HG03521 (cell line): Measurements from ENCODE around the gene PANX2.
"Not testable (repeated sequence)": the region's sequence is repeated elsewhere in the genome, so short reads cannot be mapped to it uniquely, and the experiment has no call there.

Source experiments
- ATAC-seq: cut with Tn5 transposase; IDR thresholded peaks from one replicate; pipeline ENCODE4 v1.9.1; 2021; ENCODE audit warnings: mild to moderate bottlenecking, moderate library complexity; ENCODE audit not compliant: unreplicated experiment

PANX2 gene, protein sequence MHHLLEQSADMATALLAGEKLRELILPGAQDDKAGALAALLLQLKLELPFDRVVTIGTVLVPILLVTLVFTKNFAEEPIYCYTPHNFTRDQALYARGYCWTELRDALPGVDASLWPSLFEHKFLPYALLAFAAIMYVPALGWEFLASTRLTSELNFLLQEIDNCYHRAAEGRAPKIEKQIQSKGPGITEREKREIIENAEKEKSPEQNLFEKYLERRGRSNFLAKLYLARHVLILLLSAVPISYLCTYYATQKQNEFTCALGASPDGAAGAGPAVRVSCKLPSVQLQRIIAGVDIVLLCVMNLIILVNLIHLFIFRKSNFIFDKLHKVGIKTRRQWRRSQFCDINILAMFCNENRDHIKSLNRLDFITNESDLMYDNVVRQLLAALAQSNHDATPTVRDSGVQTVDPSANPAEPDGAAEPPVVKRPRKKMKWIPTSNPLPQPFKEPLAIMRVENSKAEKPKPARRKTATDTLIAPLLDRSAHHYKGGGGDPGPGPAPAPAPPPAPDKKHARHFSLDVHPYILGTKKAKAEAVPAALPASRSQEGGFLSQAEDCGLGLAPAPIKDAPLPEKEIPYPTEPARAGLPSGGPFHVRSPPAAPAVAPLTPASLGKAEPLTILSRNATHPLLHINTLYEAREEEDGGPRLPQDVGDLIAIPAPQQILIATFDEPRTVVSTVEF

DNA sequence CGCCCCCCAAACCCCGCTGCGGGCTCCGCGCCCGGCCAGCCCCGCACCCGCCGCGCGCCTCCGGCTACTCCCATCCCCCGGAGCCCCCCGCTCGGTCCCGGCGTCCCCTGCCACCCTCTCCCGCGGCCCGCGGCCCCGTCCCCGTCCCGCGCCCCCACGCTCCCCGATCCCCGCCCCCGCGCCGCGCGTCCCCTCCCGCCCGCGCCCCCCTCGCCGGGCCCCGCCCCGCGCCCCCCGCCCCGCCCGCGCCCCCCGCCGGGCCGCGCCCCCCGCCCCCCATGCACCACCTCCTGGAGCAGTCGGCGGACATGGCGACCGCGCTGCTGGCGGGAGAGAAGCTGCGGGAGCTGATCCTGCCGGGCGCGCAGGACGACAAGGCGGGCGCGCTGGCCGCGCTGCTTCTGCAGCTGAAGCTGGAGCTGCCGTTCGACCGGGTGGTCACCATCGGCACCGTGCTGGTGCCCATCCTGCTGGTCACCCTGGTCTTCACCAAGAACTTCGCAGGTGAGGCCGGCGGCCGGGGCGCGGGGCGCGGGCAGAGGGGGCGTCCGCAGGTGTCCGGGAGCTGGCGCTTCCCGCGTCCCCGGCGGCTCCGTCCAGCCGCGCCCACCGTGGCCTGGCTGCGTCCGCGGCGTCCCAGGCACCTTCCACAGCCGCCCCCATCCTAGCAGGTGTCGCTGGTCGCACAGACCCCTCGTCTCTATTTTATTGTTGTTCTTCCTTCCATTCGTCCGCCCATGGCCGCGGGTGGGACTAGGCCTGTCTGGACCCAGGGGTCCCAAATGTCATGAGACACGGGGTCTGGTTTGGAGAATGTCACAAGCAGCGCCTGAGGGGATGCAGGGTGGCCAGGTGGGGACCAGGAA, at the start of gene PANX2:
Gene PANX2 (plus strand): TSS at position 279 of the 866 bp plus-strand sequence. CDS start 0 bp downstream, at position 279.
- no peak for ATAC-seq

DNA sequence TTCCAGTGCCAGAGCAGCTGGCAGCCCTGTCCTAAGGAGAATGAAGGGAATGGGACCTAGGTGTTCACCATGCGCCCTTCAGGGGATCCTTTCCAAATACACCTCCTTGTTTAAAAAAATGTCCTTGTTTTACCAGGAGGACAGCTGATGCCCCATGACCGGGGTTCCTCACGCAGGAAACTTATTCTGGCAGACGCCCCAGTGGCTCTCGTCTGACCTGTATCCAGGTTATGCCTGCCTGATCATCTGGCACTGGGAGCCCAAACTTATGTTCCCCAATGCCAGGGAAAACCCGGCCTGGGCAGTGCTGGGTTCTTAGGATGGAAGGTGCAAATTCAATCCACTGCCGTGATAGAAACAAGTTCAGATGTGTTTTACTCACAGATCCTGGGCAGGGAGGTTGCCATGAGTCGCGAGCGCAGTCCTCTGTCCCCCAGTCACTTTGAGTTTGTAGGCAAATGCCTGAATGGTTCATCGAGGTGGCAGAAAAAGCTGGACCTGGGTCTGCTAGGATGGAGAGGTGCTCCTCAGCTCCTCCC, 49.3 kb upstream of the PANX2 start:
- ATAC-seq, result no peak

DNA sequence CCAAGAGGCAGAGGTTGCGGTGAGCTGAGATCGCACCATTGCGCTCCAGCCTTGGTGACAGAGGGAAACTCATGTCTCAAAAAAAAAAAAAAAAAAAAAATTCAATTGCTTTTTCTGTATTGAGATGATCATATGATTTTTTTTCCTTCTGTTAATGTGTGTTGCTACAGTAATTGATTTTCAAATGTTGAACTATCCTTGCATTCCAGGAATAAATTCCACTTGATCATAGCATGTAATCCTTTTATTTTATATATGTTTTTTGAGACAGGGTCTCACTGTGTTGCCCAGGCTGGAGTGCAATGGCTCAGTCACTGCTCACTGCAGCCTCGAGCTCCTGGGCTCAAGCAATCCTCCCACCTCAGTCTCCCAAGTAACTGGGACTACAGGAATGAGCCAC, 47.4 kb upstream of the PANX2 start:
- no peak for ATAC-seq

DNA sequence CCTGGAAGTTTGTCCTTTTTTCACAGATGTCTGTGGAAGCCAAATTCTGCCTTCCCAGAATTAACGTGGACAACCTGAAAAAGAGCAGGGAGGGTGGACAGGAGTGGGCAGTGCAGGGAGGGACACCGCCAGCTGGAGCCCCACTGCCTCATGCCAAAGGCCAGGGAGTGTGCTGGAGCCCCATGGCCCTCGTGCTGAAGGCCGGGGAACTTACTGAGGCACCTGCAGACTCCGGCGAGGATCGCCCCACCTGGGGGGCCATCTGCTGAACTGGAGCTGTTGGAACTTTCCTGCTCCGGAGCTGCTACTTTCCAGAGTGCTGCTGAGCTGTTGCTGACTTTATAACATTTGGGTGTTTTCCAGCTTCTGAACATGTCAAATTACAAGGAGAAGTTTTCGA, 45.5 kb upstream of the PANX2 start:
- ATAC-seq, result no peak

DNA sequence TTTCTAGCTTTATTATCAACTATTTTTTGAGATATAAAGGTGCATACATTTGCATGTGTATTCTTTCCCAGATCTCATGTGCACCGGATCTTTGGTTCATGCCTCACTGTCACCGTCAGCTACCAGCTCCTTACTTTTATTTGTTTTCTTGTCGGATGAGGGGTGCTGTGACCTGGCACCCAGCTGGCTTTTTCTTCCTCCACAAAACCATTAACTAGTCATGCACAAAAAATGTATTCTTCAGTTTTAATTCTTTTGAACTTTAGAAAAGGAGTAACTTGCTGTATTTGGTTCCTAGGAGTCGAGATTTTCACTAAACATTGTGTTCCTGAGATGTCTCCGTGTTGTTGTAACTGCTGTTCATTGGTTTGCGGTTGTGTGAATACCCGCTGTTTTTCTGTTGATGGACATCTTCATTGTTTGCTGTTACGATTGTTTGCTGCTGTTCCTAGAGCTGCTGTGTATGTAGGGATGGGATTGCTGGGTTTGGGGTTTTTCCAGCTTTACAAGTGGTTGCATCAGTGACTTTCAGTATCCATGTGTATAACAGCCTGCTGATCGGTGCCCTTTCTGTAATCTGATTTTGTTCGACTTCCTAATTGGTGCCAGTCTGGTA, 41.3 kb upstream of the PANX2 start:
- ATAC-seq, result no peak

DNA sequence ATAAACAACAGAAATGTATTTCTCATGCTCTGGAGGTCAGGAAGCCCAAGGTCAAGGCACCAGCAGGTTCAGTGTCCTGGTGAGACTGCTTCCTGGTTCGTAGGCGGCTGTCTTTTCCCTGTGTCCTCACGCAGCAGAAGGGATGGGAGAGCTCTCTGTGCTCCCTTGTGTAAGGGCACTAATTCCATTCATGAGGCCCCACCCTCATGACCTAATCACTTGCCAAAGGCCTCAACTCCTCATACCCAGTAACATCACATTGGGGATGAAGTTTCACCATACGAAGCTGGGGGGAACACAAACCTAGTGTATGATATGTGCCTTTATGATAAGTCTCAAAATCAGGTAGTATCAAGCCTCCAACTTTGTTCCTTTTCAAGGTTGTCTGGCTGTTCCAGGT, 38.6 kb upstream of the PANX2 start:
- no peak for ATAC-seq

DNA sequence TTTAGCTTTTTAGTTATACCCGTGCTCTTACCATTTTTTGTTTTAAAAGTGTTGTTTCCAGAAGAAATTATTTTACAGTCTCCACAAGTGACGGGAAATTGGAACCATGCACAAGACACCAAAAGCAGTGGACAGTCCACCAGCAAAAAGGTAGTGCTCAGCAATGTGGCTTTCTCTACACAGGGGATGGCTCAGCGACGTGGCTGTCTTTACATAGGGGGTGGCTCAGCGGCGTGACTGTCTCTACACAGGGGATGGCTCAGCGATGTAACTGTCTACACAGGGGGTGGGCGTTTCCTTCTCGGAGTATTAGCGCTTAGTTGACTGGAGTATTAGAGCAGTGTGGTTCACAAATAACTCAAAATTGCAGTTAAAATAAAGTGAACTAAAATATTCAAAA, 36.0 kb upstream of the PANX2 start:
- no peak for ATAC-seq

DNA sequence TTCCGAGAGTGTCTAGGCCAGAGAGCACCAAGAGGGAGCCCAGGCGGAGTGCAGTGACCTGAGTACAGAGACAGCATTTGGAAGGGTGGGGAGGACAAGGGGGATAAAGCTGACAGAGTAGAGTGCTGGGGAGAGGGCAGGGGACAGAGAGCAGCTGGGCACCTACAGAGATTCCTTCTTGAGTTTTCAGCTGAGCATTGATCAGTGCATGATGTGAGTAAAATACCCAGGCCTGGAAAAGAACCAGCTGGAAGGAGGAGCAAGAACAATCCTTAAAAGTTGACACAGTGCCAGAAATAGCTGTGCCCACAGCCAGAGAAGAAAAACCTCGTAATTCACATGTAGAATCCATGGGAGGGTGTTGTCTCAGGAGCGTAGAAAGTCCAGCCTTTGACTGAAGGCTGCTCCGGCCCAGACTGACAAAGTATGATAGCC, 33.9 kb upstream of the PANX2 start:
- no peak for ATAC-seq

DNA sequence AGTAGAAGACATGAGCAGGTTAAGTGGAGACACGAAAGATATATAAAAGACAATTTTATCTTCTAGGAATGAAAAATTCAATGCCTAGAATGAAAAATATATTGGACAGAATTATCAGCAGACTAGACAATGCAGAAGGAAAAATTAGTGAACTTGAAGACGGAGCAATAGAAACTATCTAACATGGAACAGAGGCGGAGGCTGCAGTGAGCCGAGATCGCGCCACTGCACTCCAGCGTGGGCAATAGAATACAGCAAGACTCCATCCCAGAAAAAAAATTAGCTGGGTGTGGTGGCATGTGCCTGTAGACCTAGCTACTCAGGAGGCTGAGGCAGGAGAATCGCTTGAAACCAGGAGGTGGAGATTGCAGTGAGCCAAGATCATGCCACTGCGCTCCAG, 33.3 kb upstream of the PANX2 start:
- not testable (repeated sequence) for ATAC-seq

DNA sequence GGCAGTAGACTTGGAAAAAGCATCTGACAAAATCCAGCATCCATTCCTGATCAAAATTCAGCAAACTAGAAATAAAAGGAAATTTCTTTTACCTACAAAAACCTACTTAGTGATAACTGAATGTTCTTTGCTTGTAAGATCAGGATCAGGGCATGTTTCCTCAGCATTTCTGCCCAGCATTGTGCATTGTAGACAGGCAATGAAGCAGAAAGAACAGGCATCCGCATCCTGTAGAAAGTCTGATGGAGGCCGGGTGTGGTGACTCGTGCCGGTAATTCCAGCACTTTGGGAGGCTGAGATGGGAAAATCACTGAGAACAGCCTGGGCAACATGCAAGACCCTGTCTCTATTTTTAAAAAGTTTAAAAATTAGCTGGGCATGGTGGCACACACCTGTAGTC, 32.5 kb upstream of the PANX2 start:
- no peak for ATAC-seq

DNA sequence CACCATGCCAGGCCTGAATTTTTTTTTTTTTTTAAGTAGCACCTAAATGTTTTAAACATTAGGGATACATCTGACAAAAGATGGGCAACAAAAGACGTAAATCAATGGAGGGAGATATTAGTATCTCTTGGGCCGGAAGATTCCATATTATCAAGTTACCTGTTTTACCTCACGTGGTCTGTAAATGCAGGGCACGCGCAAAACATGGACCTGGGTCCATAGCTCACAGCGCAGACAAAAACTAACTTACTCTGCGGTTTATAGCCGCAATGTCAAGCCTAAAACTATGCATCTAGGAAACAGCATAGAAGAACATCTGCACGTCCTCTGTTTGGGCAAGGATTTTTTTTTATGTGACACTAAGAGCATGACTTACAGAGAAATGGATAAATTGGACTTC, 31.5 kb upstream of the PANX2 start:
- no peak for ATAC-seq

DNA sequence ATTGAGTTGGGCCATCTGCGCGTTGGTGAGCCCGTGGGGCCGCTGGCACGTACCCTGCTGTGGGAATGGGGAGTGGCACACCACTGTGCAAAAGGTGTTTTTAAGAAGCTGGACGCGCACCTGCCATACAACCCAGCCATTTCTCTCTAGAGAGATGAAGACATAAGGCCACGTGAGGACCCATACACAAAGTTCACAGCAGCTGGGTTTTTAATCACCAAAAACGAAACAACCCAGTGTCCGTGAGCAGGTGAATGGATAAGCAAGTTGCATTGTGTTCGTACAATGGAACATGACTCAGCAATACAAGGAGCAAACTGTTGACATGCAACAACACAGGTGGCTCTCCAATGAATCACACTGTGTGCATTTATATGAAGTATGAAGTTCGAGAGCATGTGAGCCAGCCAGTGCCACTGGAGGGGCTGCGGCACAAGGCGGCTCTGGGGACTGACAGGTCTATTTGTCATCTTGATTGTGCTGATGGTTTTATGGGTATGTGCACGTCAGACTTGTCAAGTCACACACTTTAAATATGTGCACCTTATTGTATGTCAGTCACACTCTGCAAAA, 30.6 kb upstream of the PANX2 start:
- ATAC-seq, result no peak

DNA sequence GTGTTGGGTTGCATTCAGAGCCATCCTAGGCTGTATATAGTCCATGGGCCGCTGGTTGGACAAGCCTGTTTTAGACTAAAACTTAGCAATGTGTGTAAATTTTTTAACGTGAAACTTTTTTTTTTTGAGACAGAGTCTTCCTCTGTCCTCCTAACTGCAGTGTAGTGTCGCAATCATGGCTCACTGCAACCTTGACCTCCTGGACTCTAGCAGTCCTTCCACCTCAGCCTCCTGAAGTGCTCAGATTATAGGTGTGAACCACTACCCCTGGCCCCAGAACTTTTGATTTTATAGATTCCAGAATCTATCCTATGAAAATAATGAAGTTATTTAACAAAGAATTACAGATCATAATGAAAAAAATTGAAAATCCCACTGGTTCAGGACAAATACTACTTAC, 29.9 kb upstream of the PANX2 start:
- no peak for ATAC-seq

DNA sequence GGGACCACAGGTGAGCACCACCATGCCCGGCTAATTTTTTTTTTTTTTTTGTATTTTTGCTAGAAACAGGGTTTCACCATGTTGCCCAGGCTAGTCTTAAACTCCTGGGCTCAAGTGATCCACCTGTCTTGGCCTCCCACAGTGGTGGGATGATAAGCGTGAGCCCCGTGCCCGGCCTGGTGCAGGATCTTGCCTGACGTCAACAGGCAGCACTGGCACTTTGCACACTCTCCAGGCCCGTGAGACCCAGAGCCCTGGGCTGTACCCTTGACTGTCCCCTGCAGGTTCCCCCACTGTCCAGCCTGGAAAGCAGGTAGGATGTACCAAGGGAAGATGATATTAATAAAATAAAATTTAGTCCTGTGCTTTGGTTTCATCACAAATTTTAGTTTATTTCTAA, 29.1 kb upstream of the PANX2 start:
- no peak for ATAC-seq

DNA sequence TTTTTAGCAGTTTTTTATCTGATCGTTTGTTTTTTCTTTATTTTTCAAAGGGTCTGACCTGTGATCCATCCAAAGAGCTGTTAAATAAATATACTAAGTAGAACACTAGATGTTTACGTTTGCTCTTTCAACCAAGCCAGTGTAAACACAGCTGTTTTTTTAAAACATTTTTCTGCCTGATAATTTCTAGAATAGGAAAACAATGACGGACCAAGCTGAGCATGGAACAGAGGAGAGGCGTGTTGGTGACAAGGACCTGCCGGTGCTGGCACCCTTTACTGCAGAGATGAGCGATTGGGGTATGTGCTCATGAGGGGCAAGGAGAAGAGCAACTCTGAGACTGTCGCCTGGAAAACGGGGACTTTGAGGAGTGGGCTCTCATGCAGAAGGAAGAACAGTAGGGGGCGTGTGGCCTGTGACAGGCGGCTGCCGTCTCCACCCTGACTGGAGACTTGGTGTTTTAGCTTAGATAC, 28.6 kb upstream of the PANX2 start:
- no peak for ATAC-seq

DNA sequence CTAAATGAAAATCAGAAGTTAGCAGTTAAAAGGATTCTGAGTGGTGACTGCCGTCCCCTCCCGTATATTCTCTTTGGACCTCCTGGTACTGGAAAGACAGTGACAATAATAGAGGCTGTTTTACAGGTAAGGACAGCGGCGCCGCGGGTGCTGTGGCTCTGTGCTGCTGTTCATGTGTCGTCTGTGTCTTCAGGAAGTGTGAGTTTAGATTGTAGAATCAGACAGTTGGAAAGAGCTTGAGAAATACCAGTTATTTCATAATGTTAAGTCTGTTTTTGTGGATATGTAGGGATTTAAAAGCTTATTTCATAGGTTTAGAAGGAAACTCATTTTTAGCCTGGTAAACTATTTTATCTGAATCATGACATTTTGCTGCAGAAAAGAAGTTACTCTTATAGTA, 27.4 kb upstream of the PANX2 start:
- ATAC-seq, result no peak

DNA sequence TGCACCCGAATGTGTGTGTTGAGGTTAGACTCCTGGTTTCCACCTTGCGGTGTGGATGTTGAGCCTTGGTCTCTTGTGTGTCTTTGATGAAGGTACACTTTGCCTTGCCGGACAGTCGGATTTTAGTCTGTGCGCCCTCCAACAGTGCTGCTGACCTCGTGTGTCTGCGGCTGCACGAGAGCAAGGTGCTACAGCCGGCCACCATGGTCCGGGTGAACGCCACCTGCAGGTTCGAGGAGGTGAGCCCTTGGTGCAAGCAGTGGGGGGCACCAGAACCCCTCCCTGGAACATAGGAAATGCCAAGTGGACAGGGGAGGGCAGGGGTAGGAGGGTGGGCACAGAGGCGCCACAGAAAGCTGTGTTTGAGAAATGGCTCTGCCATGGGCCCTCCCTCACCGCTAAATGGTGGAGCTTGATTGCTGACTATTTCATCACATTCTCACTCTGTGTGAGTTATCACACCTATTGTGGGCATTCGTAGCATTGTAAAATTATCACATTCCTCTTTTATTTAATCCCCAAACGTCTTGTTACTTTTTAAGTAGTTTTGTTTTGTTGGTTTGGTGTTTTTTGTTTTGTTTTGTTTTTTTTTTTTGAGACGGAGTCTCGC, 26.4 kb upstream of the PANX2 start:
- ATAC-seq, result no peak

DNA sequence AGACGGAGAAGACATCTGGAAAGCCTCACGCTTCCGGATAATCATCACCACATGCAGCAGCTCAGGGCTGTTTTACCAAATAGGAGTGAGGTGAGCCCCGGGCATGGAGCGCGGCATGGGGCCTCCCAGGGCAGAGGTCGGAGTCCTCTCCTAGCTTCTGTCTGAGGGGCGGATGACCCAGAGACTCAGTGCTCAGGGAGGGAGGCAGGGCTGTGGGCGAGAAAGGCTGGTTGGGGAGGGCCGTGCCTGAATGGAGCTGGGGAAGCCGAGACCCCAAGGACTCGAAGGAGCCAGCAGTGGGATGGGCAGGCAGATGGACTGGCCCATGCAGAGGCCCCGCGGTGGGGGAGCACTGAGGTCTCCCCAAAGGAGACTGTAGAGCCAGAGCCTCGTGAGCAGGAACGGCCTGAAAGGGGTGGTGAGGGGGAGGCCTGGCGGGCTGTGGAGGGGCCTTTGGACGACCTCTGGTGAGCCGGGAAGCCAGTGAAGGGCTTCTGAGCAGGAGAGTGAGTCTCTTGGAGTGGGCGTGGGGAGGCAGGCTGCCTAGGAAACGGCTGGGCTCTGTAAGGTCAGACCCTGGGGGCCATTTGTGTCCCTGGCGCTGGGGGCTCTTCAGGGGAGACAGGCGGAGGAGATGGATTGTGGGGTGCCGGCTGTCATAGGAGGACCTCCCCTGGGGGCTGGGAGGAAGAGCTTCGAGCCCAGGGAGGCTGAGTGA, 24.7 kb upstream of the PANX2 start:
- ATAC-seq, result no peak
